Measurements from ENCODE around the gene CTSD.

The CTSD gene

DNA sequence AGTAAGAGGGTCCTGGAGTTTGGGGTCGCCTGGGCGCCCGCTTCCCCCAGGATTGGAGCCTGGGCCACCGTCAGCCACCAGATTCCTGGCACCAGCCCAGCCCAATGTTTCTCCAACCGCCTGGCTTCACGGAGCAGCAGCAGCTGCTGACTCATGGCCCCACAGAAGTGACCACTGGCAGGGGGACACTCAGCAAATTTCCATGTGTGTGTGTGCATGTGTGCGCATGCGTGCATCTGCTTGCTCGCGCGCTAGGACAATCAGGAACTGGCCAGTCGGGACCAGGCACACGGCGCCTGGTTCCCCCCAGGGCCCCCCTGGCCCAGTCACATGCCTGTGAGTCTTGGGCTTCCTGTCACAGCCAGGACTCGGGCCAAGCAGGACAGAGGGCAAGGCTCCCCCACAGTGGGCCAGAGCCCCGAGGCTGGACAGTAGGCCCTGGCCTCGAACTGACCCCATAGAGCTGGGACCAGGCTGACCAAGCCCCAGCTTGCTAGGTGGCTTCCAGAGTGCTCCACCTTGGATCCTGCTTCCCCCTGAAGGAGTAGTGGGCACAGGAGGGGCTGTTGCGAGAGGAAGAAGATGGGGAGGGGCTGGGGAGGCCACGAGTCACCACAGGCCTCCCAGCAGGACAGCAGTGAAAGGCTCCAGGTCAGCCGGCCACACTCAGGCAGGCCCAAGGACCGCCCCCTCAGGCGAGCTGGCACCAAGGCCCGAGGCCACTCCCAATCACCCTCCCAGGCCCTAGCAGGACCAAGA is 3.2 kb downstream of the CTSD start:
- no peak overlapping the region for H2AFZ ChIP-seq (ENCODE audit: low read depth, low read length)
- H3K4me3 ChIP-seq (ENCODE audit: low read length), result no peak overlapping the region
- H3K27me3 ChIP-seq (ENCODE audit: insufficient read depth, low read length), result no peaks in the 10 kb centered on the region
- peaks cover 8% of the 10 kb centered on the region for H3K4me1 ChIP-seq (ENCODE audit: insufficient read depth, low read length)
- H3K36me3 ChIP-seq (ENCODE audit: insufficient read depth, low read length), result peaks cover 10% of the 10 kb centered on the region
- no peaks in the 10 kb centered on the region for H3K9me3 ChIP-seq (ENCODE audit: low read length)

DNA sequence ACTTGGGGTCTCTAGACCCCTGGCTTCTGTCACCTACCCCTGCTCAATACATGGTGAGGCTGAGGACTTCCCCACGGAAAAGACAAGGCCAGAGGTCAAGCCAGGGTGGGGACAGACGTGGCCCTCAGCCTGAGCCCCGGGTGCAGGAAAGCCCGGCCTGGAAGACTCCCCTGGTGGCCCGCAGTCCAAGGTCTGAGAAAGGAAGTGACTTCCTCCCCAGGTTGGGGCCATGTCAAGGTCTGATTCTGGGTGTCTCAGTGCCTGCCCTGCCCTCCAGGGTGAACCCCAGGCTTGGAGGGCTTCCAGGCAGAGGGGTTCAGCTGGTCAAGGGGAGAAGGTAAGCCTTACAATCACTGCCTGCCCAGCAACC is 3.9 kb downstream of the CTSD start:
- Histone ChIP-seq H2AFZ (ENCODE audit: low read depth, low read length) (no peak overlapping the region), H3K27me3 (ENCODE audit: insufficient read depth, low read length) (no peaks in the 10 kb centered on the region), H3K36me3 (ENCODE audit: insufficient read depth, low read length) (peaks cover 12% of the 10 kb centered on the region), H3K4me3 (ENCODE audit: low read length) (no peak overlapping the region), H3K9me3 (ENCODE audit: low read length) (no peaks in the 10 kb centered on the region), H3K4me1 (ENCODE audit: insufficient read depth, low read length) (peaks cover 8% of the 10 kb centered on the region)

DNA sequence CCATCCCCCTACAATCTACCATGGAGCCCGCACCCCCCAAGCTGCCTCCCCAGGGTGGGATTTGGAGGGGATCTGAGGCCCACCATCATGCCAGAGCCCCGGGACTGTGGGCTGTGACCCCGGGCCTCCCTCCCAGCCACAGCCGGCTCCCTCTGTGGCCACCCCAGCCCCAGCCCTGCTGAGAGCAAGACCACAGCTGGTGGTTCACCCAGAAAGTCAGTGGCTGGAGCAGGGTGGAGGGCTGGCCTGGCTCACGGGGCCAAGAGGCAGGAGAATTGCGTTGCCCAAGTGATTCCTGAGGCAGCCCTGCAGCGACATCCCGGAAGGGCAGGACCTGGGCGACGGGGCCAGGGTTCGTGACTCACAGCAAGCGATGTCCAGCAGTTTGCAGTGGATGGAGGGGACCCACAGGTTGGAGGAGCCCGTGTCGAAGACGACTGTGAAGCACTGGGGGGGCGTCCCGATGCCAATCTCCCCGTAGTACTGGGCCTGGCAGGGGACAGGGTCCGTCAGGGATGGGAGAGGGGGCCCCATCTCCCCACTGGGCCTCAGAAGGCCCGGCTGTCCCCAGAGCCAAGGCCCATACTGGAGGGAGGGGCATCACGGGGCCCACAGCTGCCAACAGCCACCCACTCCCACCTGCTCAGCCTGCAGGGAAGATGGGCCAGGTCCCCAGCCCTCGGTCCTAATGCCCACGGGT is 4.4 kb downstream of the CTSD start:
- Histone ChIP-seq H2AFZ (ENCODE audit: low read depth, low read length) (no peak overlapping the region), H3K4me1 (ENCODE audit: insufficient read depth, low read length) (peaks cover 6% of the 10 kb centered on the region), H3K36me3 (ENCODE audit: insufficient read depth, low read length) (peaks cover 13% of the 10 kb centered on the region), H3K4me3 (ENCODE audit: low read length) (no peak overlapping the region), H3K27me3 (ENCODE audit: insufficient read depth, low read length) (no peaks in the 10 kb centered on the region), H3K9me3 (ENCODE audit: low read length) (no peaks in the 10 kb centered on the region)

DNA sequence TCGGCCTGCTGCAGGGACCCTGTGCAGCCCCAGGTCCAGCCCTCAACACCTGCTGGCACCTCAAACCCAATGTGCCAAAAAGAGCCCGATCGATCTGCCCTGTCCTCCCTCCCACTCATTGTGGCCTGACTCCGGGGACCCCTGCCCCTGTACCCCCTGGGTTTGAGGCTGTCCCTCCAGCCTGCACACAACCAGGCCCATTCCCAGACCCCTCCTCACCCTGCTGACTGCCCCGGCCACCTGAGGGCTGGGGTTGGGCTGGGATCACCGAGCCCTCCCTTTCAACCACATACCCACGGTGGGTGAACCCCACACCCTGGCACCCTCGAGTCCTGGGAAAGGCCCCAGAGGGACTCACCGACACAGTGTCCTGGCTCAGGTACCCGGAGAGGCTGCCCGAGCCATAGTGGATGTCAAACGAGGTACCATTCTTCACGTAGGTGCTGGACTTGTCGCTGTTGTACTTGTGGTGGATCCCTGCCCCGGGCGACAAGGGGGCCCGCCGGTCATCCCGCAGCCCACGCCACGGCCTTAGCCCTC is 5.0 kb downstream of the CTSD start:
- no peak overlapping the region for H2AFZ ChIP-seq (ENCODE audit: low read depth, low read length)
- H3K4me3 ChIP-seq (ENCODE audit: low read length), result no peak overlapping the region
- peaks cover 13% of the 10 kb centered on the region for H3K36me3 ChIP-seq (ENCODE audit: insufficient read depth, low read length)
- H3K27me3 ChIP-seq (ENCODE audit: insufficient read depth, low read length), result no peaks in the 10 kb centered on the region
- H3K4me1 ChIP-seq (ENCODE audit: insufficient read depth, low read length), result peaks cover 6% of the 10 kb centered on the region
- H3K9me3 ChIP-seq (ENCODE audit: low read length), result no peaks in the 10 kb centered on the region

DNA sequence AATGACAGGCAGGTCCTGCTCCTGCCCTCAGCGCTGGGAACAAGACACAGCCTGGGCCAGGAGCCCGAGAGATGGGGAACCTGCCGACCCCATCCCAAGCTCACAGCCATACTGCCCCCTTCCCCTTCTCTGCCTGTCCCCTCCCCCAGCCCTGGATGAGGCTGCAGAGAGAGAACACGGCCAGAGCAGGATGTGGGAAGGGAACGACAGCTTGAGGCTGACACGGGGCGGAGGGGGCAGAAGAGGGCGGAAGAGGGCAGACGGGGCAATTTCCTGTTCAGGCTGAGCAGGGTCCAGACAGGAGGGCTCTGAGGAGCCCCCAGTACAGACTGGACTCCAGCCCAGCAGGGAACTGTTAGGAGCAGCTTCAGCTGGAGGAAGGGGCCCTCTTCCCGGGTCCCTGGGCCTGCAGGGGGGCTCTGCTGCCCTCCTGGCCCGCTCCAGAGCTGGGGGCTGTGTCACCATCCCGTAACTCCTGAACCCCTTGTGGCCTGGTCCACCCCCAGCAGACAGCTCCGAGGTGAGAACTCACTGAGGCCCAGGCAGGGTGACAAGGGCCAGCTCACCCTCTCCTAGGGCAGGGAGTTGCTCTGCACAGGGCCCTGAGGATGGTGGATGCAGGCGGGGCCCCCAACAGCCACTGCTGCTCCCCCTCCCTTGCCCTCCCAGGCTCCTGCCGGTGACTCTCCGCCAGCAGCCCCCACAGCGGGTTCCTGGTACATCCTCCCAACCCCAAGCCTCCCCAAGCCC is 5.7 kb downstream of the CTSD start:
- H3K36me3 ChIP-seq (ENCODE audit: insufficient read depth, low read length), result peaks cover 13% of the 10 kb centered on the region
- no peaks in the 10 kb centered on the region for H3K27me3 ChIP-seq (ENCODE audit: insufficient read depth, low read length)
- H3K4me3 ChIP-seq (ENCODE audit: low read length), result no peak overlapping the region
- peaks cover 4% of the 10 kb centered on the region for H3K4me1 ChIP-seq (ENCODE audit: insufficient read depth, low read length)
- H3K9me3 ChIP-seq (ENCODE audit: low read length), result no peaks in the 10 kb centered on the region
- no peak overlapping the region for H2AFZ ChIP-seq (ENCODE audit: low read depth, low read length)

DNA sequence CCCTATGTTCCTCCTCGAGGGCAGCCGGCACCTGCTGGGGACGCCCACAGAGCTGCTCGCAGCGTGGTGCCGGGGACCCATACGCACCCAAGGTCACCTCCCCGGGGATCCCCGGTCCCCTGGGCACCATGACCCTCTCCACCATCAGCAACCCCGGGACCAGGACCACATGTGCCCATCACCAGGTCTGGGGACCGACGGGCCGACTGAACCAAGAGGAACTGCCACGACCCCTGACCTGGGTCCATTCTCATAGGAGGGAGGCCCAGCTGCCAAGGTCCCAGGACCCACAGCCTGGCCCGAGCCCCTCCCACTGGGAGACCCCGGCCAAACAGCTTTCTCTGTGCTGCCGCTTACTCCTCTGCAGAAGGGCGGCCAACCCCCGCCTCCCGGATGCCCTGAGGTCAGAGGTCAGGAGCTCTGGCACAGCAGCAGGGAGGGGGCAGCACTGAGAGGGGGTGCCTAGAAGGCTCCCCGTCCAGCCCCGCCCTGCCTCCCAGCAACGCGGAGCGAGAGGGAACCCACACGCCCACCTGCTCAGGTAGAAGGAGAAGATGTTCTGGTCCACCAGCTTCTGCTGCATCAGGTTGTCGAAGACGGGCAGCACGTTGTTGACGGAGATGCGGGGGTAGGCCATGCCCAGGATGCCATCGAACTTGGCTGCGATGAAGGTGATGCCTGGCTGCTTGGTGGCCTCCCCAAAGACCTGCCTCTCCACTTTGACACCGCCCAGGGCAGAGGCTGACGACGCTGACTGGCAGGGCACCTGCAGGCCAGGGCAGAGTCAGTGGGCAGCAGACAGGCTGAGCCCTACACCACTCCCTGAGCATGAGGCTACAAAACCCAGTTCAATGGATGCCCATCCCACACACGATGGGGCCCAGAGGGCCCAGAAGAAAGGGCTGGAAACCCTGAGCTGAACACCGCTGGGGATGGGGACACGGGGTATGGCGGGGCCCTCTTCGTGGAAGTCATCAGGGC is 6.6 kb downstream of the CTSD start:
- Histone ChIP-seq H3K9me3 (ENCODE audit: low read length) (no peaks in the 10 kb centered on the region), H3K27me3 (ENCODE audit: insufficient read depth, low read length) (no peaks in the 10 kb centered on the region), H2AFZ (ENCODE audit: low read depth, low read length) (no peak overlapping the region), H3K4me1 (ENCODE audit: insufficient read depth, low read length) (no peaks in the 10 kb centered on the region), H3K4me3 (ENCODE audit: low read length) (no peak overlapping the region), H3K36me3 (ENCODE audit: insufficient read depth, low read length) (peaks cover 13% of the 10 kb centered on the region)

DNA sequence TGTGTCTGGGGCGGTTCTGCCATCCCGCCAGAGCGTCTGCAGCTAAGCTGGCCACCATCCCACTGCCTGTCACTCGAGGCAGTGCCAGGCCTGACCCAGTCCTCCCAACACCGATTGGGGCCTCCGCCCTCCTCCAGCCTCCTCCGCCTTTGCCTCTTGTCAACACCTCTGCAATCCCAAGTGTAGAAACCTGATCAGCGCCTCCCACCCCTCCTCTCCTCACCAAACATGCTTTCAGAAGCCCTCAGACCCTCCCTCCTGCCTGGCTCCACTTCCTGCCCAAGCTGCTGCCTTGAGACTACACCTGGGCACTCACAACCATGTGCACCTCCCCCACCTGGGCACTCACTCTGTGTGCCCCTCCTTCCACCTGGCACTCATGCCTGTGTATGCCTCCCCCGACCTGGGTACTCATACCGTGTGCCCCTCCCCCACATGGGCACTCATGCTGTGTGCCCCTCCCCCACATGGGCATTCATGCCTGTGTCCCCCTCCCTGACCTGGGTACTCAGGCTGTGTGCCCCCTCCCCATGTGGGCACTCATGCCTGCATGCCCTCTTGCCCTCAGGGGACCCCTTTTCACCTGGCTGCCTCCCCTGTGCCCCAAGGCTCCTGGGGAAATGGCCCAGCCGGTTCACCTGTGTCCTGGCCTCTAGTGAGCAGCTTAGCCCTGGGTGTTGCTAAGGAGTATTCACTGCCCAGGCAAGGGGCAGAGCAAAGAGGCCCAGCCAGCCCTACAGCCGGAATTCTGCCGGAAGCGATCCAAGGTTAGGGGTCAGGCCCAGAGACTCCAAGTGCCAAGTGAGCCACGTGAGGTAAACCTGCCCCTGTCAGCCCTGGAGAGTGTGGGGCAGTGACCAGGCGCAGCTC is 7.8 kb downstream of the CTSD start:
- Histone ChIP-seq H3K4me1 (ENCODE audit: insufficient read depth, low read length) (no peaks in the 10 kb centered on the region), H3K36me3 (ENCODE audit: insufficient read depth, low read length) (peaks cover 11% of the 10 kb centered on the region), H3K27me3 (ENCODE audit: insufficient read depth, low read length) (no peaks in the 10 kb centered on the region), H2AFZ (ENCODE audit: low read depth, low read length) (no peak overlapping the region), H3K9me3 (ENCODE audit: low read length) (no peaks in the 10 kb centered on the region), H3K4me3 (ENCODE audit: low read length) (no peak overlapping the region)

DNA sequence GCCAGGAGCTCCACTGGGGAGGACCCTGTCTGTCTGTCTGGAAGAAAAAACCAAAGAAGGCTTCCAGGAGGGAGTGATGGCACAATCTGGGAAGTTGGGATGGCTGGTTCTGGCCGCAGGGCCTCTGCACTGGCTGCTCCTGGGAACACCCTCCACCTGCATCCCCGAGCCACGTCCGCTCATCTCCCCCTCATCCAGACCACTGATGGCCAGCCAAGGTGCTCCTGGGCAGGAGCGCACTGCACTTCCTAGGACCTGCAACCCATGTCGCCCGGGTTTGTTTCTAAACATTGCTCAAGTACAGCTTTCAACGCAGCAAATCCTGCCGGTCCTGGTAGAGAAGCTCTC is 8.4 kb downstream of the CTSD start:
- no peak overlapping the region for H3K4me3 ChIP-seq (ENCODE audit: low read length)
- H3K27me3 ChIP-seq (ENCODE audit: insufficient read depth, low read length), result peaks cover 6% of the 10 kb centered on the region
- H2AFZ ChIP-seq (ENCODE audit: low read depth, low read length), result no peak overlapping the region
- no peaks in the 10 kb centered on the region for H3K4me1 ChIP-seq (ENCODE audit: insufficient read depth, low read length)
- H3K36me3 ChIP-seq (ENCODE audit: insufficient read depth, low read length), result peaks cover 7% of the 10 kb centered on the region
- H3K9me3 ChIP-seq (ENCODE audit: low read length), result no peaks in the 10 kb centered on the region

DNA sequence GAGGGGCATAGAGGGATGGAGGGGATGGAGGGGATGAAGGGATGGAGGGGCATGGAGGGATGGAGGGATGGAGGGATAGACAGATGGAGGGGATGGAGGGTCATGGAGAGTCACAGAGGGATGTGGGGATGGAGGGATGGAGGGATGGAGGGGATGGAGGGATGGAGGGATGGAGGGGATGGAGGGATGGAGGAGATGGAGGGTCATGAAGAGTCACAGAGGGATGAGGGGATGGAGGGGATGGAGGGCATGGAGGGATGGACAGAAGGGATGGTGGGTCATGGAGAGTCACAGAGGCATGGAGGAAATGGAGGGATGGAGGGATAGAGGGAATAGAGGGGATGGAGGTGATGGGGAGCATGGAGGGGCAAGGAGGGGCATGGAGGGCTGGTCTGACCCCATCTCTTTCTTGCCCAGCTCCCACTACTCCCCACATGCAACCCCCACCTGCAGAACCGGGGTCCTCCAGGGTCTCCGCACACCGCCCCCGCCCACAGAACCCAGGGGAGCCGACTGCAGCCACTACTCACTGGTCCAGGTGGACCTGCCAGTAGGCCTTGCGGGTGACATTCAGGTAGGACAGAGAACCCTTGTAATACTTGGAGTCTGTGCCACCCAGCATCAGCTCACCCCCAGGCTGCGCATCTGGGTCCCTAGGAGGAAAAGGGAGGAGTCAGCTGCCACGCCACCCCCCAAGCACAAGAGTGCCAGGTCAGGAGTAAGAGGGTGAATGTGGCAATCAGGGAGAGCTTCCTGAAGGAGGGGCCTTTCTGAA is 9.2 kb downstream of the CTSD start:
- Histone ChIP-seq H3K4me1 (ENCODE audit: insufficient read depth, low read length) (no peaks in the 10 kb centered on the region), H3K4me3 (ENCODE audit: low read length) (no peak overlapping the region), H3K27me3 (ENCODE audit: insufficient read depth, low read length) (peaks cover 13% of the 10 kb centered on the region), H3K9me3 (ENCODE audit: low read length) (no peaks in the 10 kb centered on the region), H3K36me3 (ENCODE audit: insufficient read depth, low read length) (peaks cover 7% of the 10 kb centered on the region), H2AFZ (ENCODE audit: low read depth, low read length) (no peak overlapping the region)

DNA sequence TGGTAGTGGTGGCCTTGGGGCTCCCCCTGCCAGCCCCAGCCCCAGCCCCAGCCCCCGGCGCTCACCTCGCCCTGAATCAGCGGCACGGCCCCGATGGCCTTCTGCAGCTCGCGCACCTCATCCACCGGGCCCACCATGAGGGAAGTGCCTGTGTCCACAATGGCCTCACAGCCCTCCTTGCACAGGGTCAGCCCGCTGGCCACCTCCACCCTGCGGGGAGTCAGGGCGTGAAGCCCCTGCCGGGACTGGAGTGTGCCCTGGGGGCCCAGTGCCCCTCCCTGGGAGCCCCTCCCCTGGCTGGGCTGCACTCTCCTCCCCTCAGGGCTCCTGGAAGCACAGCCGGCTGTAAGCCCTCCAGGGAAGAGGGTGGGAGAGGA is 9.8 kb downstream of the CTSD start:
- Histone ChIP-seq H3K4me1 (ENCODE audit: insufficient read depth, low read length) (no peaks in the 10 kb centered on the region), H3K27me3 (ENCODE audit: insufficient read depth, low read length) (peaks cover 17% of the 10 kb centered on the region), H3K36me3 (ENCODE audit: insufficient read depth, low read length) (peaks cover 7% of the 10 kb centered on the region), H3K4me3 (ENCODE audit: low read length) (no peak overlapping the region), H2AFZ (ENCODE audit: low read depth, low read length) (no peak overlapping the region), H3K9me3 (ENCODE audit: low read length) (no peaks in the 10 kb centered on the region)

DNA sequence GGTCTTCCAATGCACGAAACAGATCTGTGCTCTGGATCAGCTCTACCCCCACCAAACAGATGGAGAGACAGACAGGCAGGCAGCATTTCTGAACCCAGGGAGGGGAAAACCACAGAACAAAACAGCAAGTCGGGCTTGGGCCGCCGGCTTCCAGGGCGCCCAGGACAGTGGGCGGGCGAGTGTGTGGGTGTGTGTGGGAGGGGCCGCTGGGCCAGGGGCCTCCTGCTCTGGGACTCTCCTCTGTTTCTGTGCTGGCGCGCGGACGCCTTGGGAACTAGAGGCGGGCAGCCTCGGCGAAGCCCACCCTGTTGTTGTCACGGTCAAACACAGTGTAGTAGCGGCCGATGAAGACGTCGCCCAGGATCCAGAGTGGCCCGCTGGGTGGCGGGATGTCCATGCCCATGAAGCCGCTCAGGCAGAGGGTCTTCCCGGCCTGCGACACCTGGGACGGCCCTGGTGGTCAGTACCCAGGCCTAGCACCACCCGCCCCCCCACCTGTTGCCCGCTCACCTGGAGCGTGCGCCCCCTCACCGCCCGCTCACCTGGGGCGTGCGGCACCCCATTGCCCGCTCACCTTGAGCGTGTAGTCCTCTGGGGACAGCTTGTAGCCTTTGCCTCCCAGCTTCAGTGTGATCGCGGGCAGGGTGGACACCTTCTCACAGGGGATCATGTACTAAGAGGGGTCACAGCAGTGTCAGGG is 10.3 kb downstream of the CTSD start:
- Histone ChIP-seq H3K27me3 (ENCODE audit: insufficient read depth, low read length) (peaks cover 20% of the 10 kb centered on the region), H3K4me1 (ENCODE audit: insufficient read depth, low read length) (no peaks in the 10 kb centered on the region), H3K4me3 (ENCODE audit: low read length) (no peak overlapping the region), H3K9me3 (ENCODE audit: low read length) (no peaks in the 10 kb centered on the region), H2AFZ (ENCODE audit: low read depth, low read length) (no peak overlapping the region), H3K36me3 (ENCODE audit: insufficient read depth, low read length) (peaks cover 7% of the 10 kb centered on the region)

Data from neuron (in vitro differentiated cells).